OCI-LY7 (cell line): ENCODE data around the gene ACTN1. TPM values are rescaled to one million over a fixed set of nuclear protein-coding genes. Genes with fewer than 3 reads are reported as not detected.

Source experiments
- BruUV-seq: library from RNA; stranded (reverse); fragments of 400-500 nt; replicated peaks from 2 replicates; lab custom pipeline; 2021; lab: Mats Ljungman, UMichigan
- CTCF ChIA-PET: fragments of 300-600 bp; sonication (Branson Sonifier 250); formaldehyde crosslinking; loops from one replicate; lab custom pipeline; 2022; ENCODE audit warnings: antibody characterized with exemption; ENCODE audit not compliant: unreplicated experiment; lab: Charles Lee
- POLR2A ChIA-PET: fragments of 300-600 bp; sonication (Branson Sonifier 250); formaldehyde crosslinking; loops from one replicate; lab custom pipeline; 2022; ENCODE audit warnings: antibody characterized with exemption; lab: Charles Lee
- DNase-seq: peaks from one replicate; pipeline ENCODE4 v3.0.0-alpha.2; 2015; ENCODE audit warnings: low spot score
- H2AFZ ChIP-seq: fragments of 200-600 bp; sonication (generic), shearing (Covaris generic); 2 replicates; pipeline ENCODE4 v1.6.1; 2014; ENCODE audit warnings: mild to moderate bottlenecking, antibody characterized with exemption, low read length, moderate library complexity
- H3K27ac ChIP-seq: fragments of 200-600 bp; sonication (generic); 2 replicates; pipeline ENCODE4 v1.5.1; 2014; ENCODE audit warnings: mixed run types, low read depth, mild to moderate bottlenecking, moderate library complexity, low read length, inconsistent platforms; ENCODE audit not compliant: poor library complexity, severe bottlenecking
- H3K36me3 ChIP-seq: fragments of 200-600 bp; sonication (generic); 2 replicates; pipeline ENCODE4 v1.6.1; 2014; ENCODE audit warnings: mild to moderate bottlenecking, antibody characterized with exemption, low read length, moderate library complexity, mixed read lengths; ENCODE audit not compliant: insufficient read depth
- H3K4me1 ChIP-seq: fragments of 200-600 bp; sonication (generic); 2 replicates; pipeline ENCODE4 v1.5.1; 2014; ENCODE audit warnings: mild to moderate bottlenecking, low read length; ENCODE audit not compliant: insufficient read depth, poor library complexity, severe bottlenecking
- H3K4me2 ChIP-seq: fragments of 200-600 bp; sonication (generic); 2 replicates; pipeline ENCODE4 v1.6.1; 2014; ENCODE audit warnings: mild to moderate bottlenecking, low read length
- H3K4me3 ChIP-seq: fragments of 200-600 bp; sonication (generic); 2 replicates; pipeline ENCODE4 v1.5.1; 2014; ENCODE audit warnings: mild to moderate bottlenecking, low read depth, low read length; ENCODE audit not compliant: poor library complexity, severe bottlenecking
- H3K79me2 ChIP-seq: fragments of 200-600 bp; sonication (generic); 2 replicates; pipeline ENCODE4 v1.6.1; 2016; ENCODE audit warnings: low read depth, mild to moderate bottlenecking, low read length, moderate library complexity, mixed read lengths; ENCODE audit not compliant: insufficient read depth
- H3K9me2 ChIP-seq: fragments of 200-600 bp; sonication (generic); 2 replicates; pipeline ENCODE4 v1.6.1; 2016; ENCODE audit warnings: mild to moderate bottlenecking, low read length, mixed read lengths; ENCODE audit not compliant: insufficient read depth
- H3K9me3 ChIP-seq: fragments of 200-600 bp; sonication (generic); 2 replicates; pipeline ENCODE4 v1.6.1; 2014; ENCODE audit warnings: mild to moderate bottlenecking, mixed run types, low read length, mixed read lengths
- H4K20me1 ChIP-seq: fragments of 200-600 bp; sonication (generic); 2 replicates; pipeline ENCODE4 v1.6.1; 2014; ENCODE audit warnings: mild to moderate bottlenecking, antibody characterized with exemption, low read length, moderate library complexity, mixed read lengths; ENCODE audit not compliant: insufficient read depth
- EZH2phosphoT487 ChIP-seq: fragments of 200-600 bp; sonication (generic); IDR thresholded peaks from 2 replicates; pipeline ENCODE4 v1.6.1; 2018; ENCODE audit warnings: low read depth, borderline replicate concordance, mild to moderate bottlenecking, mixed run types, antibody characterized with exemption, low read length, moderate library complexity, mixed read lengths
- intact Hi-C: fragments of 100-400 bp; cut with micrococcal nuclease; formaldehyde crosslinking; loops from one replicate; pipeline ENCODE4 v1.10.0; 2022; ENCODE audit not compliant: unreplicated experiment
- total RNA-seq, 2 experiments: library from RNA; depleted of rRNA in 1 of 2; stranded (reverse); fragments of >200 nt in 1 of 2; shearing (Covaris generic) in 1 of 2; gene quantifications; 2 replicates each; pipeline ENCODE4 v1.2.3, GENCODE V29; 2014 to 2022
- TF ChIP-seq, protein P1 (sequence below): fragments of 200-600 bp; sonication (generic); conservative IDR thresholded peaks from 2 replicates; pipeline ENCODE4 v1.5.1; 2014; ENCODE audit warnings: mild to moderate bottlenecking, antibody characterized with exemption, low read length, moderate library complexity, mixed read lengths

ACTN1 gene
- total RNA-seq, 2 experiments from 2014 or later = 0.51 to 1.8 TPM

DNA sequence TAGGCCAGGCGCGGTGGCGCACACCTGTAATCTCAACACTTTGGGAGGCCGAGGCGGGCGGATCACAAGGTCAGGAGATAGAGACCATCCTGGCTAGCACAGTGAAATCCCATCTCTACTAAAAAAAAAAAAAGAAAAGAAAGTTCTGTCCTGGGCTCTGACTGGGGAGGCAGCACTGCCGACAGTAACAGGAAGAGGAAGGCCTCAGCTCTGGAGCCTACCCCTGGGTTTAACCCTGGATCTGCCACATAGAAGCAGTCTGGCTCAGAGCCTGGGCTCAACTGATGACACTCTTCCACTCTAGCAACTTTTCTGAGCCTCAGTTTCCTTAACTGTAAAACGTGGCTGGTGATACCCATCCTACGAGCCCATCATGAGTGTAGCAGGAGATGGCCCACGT is 60.5 kb downstream of the ACTN1 start:
- Histone ChIP-seq H3K9me2 (no peaks in the 10 kb centered on the region), H3K79me2 (no peaks in the 10 kb centered on the region), H4K20me1 (no peaks in the 10 kb centered on the region), H3K4me2 (no peak overlapping the region), H2AFZ (no peak overlapping the region), H3K9me3 (no peaks in the 10 kb centered on the region), H3K27ac (no peak overlapping the region), H3K4me3 (no peak overlapping the region), H3K36me3 (no peaks in the 10 kb centered on the region), H3K4me1 (no peaks in the 10 kb centered on the region)
- CTCF ChIA-PET = no interaction called here
- POLR2A ChIA-PET = interaction anchor here (0.7 kb wide), 2 partner anchors 175 to 577 kb away, joined by 3 to 4 read pairs; no protein-coding TSS in a partner anchor
- BruUV-seq = no TSS peak
- intact Hi-C loops = loop anchor here (10.0 kb wide), 1 partner anchor 96 kb away; no protein-coding TSS in a partner anchor
- TF ChIP-seq, protein P1, sequence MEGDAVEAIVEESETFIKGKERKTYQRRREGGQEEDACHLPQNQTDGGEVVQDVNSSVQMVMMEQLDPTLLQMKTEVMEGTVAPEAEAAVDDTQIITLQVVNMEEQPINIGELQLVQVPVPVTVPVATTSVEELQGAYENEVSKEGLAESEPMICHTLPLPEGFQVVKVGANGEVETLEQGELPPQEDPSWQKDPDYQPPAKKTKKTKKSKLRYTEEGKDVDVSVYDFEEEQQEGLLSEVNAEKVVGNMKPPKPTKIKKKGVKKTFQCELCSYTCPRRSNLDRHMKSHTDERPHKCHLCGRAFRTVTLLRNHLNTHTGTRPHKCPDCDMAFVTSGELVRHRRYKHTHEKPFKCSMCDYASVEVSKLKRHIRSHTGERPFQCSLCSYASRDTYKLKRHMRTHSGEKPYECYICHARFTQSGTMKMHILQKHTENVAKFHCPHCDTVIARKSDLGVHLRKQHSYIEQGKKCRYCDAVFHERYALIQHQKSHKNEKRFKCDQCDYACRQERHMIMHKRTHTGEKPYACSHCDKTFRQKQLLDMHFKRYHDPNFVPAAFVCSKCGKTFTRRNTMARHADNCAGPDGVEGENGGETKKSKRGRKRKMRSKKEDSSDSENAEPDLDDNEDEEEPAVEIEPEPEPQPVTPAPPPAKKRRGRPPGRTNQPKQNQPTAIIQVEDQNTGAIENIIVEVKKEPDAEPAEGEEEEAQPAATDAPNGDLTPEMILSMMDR = no peak
- TF ChIP-seq EZH2phosphoT487 = no peak
- DNase-seq = no peak

- Histone ChIP-seq H3K36me3 (no peaks in the 10 kb centered on the region), H4K20me1 (no peaks in the 10 kb centered on the region), H3K4me2 (no peak overlapping the region), H3K4me3 (no peak overlapping the region), H2AFZ (no peak overlapping the region), H3K9me2 (no peaks in the 10 kb centered on the region), H3K9me3 (no peaks in the 10 kb centered on the region), H3K4me1 (no peaks in the 10 kb centered on the region), H3K79me2 (no peaks in the 10 kb centered on the region), H3K27ac (no peak overlapping the region)
- POLR2A ChIA-PET = interaction anchor here (0.7 kb wide), 1 partner anchor 739 kb away, joined by 3 read pairs; no protein-coding TSS in a partner anchor
- no TSS peak for BruUV-seq
- TF ChIP-seq, protein P1 = no peak
- no peak for TF ChIP-seq EZH2phosphoT487
- intact Hi-C loops = loop anchor here (10.0 kb wide), 1 partner anchor 98 kb away; no protein-coding TSS in a partner anchor
- CTCF ChIA-PET = interaction anchor here (0.8 kb wide), 1 partner anchor 1317 kb away, joined by 3 read pairs; the partner anchor contains the start of gene PIGH
- no peak for DNase-seq
Measured at GRCh38 chr14:68916358-68916941, 62.7 kb downstream of the ACTN1 start.

- no peaks in the 10 kb centered on the region for H3K4me1 ChIP-seq
- no peaks in the 10 kb centered on the region for H4K20me1 ChIP-seq
- no peaks in the 10 kb centered on the region for H3K9me2 ChIP-seq
- no peaks in the 10 kb centered on the region for H3K9me3 ChIP-seq
- no peak for TF ChIP-seq EZH2phosphoT487
- TF ChIP-seq, protein P1 = no peak
- H3K79me2 ChIP-seq = no peaks in the 10 kb centered on the region
- no peak for DNase-seq
- no peaks in the 10 kb centered on the region for H3K36me3 ChIP-seq
- ChIA-PET POLR2A (interaction anchor here (0.6 kb wide), 2 partner anchors 68 to 295 kb away, joined by 3 read pairs; no protein-coding TSS in a partner anchor), CTCF (no interaction called here)
- H3K4me2 ChIP-seq = no peak overlapping the region
- H3K4me3 ChIP-seq = no peak overlapping the region
- H3K27ac ChIP-seq = no peak overlapping the region
- H2AFZ ChIP-seq = no peak overlapping the region
- BruUV-seq = no TSS peak
- intact Hi-C loops = loop anchor here (5.0 to 10.0 kb wide), 2 partner anchors 101 to 179 kb away; no protein-coding TSS in a partner anchor
Measured at GRCh38 chr14:68913516-68913915, 65.6 kb downstream of the ACTN1 start.
